HG03159 (cell line): ENCODE results near the gene SOST.

Experiments used
- ATAC-seq: cut with Tn5 transposase; IDR thresholded peaks from one replicate; pipeline ENCODE4 v1.9.1; 2021; ENCODE audit warnings: mild to moderate bottlenecking, moderate library complexity; ENCODE audit not compliant: unreplicated experiment

SOST gene

GRCh38 chr17:43710101-43710500 lies 48.5 kb downstream of the SOST start:
- no peak for ATAC-seq

GRCh38 chr17:43709210-43709609 lies 49.4 kb downstream of the SOST start:
- no peak for ATAC-seq

GRCh38 chr17:43707184-43707583 lies 51.4 kb downstream of the SOST start:
- ATAC-seq: no peak

- no peak for ATAC-seq
Observed at GRCh38 chr17:43706235-43706634, 52.4 kb downstream of the SOST start.
